ENCODE results near the gene MATCAP1. TPM values are rescaled to one million over a fixed set of nuclear protein-coding genes. Genes with fewer than 3 reads are reported as not detected.

MATCAP1 gene
- total and polyA plus RNA-seq, 2 of the 13 experiments (the other 11 are each of a cell fraction or from before 2014, with no cell fraction given), result 11.2 to 24.5 TPM

DNA sequence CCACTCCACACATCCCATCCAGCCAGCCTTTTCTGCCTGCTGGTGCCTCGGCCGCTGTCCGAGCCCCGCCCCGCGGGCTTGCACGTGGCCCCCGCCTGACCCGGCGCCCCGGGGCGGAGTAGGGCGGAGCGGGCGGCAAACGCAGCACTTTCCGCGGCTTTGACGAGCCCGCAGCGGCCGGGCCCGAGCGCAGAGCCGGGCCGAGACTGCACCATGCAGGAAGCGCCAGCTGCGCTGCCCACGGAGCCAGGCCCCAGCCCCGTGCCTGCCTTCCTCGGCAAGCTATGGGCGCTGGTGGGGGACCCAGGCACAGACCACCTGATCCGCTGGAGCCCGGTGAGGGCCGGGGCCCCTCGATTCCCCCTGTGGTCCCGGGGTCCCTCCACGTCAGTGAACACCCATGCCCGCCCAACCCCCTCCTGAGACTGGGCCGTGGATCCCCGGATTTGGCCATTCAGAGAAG lies 19.1 kb downstream of the MATCAP1 start, which contains the start of gene HSF4 (continued):
- no peak for TF ChIP-seq ELF4 (CRISPR knock-in tag; IDR thresholded peaks at IDR 0.05; ENCODE audit: borderline replicate concordance)
- peak; percentile 93 for TF ChIP-seq ZFP37 (CRISPR knock-in tag; IDR thresholded peaks at IDR 0.05; ENCODE audit: borderline replicate concordance)
- TF ChIP-seq SETDB1 (CRISPR knock-in tag; IDR thresholded peaks at IDR 0.05; ENCODE audit: borderline replicate concordance), result no peak
- TF ChIP-seq SAFB2 (CRISPR knock-in tag; IDR thresholded peaks at IDR 0.05; ENCODE audit: borderline replicate concordance, low read depth), result peak; percentile 97
- TF ChIP-seq ZBTB7B (CRISPR knock-in tag; IDR thresholded peaks at IDR 0.05), result peak; percentile 56; the same call in 1 of the 2 replicates
- TF ChIP-seq SOX13 (IDR thresholded peaks at IDR 0.05), result no peak; the same call in 1 of the 2 replicates
- TF ChIP-seq SOX13 (CRISPR knock-in tag; conservative IDR thresholded peaks at IDR 0.05 in 1 of 2, IDR thresholded peaks at IDR 0.05 in 1 of 2), result peak in 1 of 2 experiments; percentile 84; a peak in 2 of 4 replicates
- peak; percentile 87 for TF ChIP-seq MXD4 (CRISPR knock-in tag; IDR thresholded peaks at IDR 0.05)
- peak; percentile 69 for TF ChIP-seq POGZ (CRISPR knock-in tag; IDR thresholded peaks at IDR 0.05)
- TF ChIP-seq AHDC1 (CRISPR knock-in tag; IDR thresholded peaks at IDR 0.05; ENCODE audit: borderline replicate concordance), result 0 out of 2 replicates have a peak, but pooled peaks have one; percentile 22
- peak; percentile 98 for TF ChIP-seq ZNF546 (CRISPR knock-in tag; conservative IDR thresholded peaks at IDR 0.05)
- peak; percentile 86 for TF ChIP-seq CCDC6 (CRISPR knock-in tag; IDR thresholded peaks at IDR 0.05)
- peak; percentile 91 for TF ChIP-seq DBP (CRISPR knock-in tag; IDR thresholded peaks at IDR 0.05; ENCODE audit: not compliant biosample characterization)
- peak; percentile 63; the same call in 1 of the 2 replicates for TF ChIP-seq ZNF501 (CRISPR knock-in tag; IDR thresholded peaks at IDR 0.05)
- TF ChIP-seq MAFG (CRISPR knock-in tag; IDR thresholded peaks at IDR 0.05), result no peak
- TF ChIP-seq JUND (CRISPR knock-in tag; IDR thresholded peaks at IDR 0.05), result peak; percentile 26; the same call in 1 of the 2 replicates
- no peak for TF ChIP-seq RCOR2 (CRISPR knock-in tag; IDR thresholded peaks at IDR 0.05)
- TF ChIP-seq ZNF703 (CRISPR knock-in tag; IDR thresholded peaks at IDR 0.05; ENCODE audit: borderline replicate concordance), result no peak; the same call in 1 of the 2 replicates
- peak; percentile 68 for TF ChIP-seq SNAPC2 (CRISPR knock-in tag; IDR thresholded peaks at IDR 0.05)
- TF ChIP-seq CREM (IDR thresholded peaks at IDR 0.05), result no peak
- no peak for TF ChIP-seq CREM (CRISPR knock-in tag; IDR thresholded peaks at IDR 0.05)
- TF ChIP-seq ZNF776 (CRISPR knock-in tag; IDR thresholded peaks at IDR 0.05), result peak; percentile 86
- TF ChIP-seq CBX1 (IDR thresholded peaks at IDR 0.05; ENCODE audit: low read depth), result peak; percentile 41
- peak; percentile 88; the same call in 1 of the 2 replicates for TF ChIP-seq BCL3 (CRISPR knock-in tag; IDR thresholded peaks at IDR 0.05)
- TF ChIP-seq MYC (CRISPR knock-in tag; IDR thresholded peaks at IDR 0.05; ENCODE audit: borderline replicate concordance), result peak; percentile 95

Data from HepG2 (cell line).